Hematopoietic multipotent progenitor cell (in vitro differentiated cells): ENCODE data around the gene AKNA. TPM values are rescaled to one million over a fixed set of nuclear protein-coding genes. Genes with fewer than 3 reads are reported as not detected.
A peak's percentile ranks its signal among the peaks of the same experiment; 100 is the strongest.

Experiments used
- DNase-seq, 3 donors: peaks; one replicate each; pipeline ENCODE4 v3.0.0-alpha.2; 2011 to 2015; ENCODE audit warnings: low read depth in 2 of 3, low spot score in 2 of 3
- total RNA-seq: library from RNA; depleted of rRNA; stranded (reverse); fragments of >200 nt; gene quantifications from one replicate; pipeline ENCODE4 v1.2.3, GENCODE V29; 2012

The AKNA gene, protein sequence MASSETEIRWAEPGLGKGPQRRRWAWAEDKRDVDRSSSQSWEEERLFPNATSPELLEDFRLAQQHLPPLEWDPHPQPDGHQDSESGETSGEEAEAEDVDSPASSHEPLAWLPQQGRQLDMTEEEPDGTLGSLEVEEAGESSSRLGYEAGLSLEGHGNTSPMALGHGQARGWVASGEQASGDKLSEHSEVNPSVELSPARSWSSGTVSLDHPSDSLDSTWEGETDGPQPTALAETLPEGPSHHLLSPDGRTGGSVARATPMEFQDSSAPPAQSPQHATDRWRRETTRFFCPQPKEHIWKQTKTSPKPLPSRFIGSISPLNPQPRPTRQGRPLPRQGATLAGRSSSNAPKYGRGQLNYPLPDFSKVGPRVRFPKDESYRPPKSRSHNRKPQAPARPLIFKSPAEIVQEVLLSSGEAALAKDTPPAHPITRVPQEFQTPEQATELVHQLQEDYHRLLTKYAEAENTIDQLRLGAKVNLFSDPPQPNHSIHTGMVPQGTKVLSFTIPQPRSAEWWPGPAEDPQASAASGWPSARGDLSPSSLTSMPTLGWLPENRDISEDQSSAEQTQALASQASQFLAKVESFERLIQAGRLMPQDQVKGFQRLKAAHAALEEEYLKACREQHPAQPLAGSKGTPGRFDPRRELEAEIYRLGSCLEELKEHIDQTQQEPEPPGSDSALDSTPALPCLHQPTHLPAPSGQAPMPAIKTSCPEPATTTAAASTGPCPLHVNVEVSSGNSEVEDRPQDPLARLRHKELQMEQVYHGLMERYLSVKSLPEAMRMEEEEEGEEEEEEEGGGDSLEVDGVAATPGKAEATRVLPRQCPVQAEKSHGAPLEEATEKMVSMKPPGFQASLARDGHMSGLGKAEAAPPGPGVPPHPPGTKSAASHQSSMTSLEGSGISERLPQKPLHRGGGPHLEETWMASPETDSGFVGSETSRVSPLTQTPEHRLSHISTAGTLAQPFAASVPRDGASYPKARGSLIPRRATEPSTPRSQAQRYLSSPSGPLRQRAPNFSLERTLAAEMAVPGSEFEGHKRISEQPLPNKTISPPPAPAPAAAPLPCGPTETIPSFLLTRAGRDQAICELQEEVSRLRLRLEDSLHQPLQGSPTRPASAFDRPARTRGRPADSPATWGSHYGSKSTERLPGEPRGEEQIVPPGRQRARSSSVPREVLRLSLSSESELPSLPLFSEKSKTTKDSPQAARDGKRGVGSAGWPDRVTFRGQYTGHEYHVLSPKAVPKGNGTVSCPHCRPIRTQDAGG (N-terminal part only)
- total RNA-seq, result 96.9 TPM

DNA sequence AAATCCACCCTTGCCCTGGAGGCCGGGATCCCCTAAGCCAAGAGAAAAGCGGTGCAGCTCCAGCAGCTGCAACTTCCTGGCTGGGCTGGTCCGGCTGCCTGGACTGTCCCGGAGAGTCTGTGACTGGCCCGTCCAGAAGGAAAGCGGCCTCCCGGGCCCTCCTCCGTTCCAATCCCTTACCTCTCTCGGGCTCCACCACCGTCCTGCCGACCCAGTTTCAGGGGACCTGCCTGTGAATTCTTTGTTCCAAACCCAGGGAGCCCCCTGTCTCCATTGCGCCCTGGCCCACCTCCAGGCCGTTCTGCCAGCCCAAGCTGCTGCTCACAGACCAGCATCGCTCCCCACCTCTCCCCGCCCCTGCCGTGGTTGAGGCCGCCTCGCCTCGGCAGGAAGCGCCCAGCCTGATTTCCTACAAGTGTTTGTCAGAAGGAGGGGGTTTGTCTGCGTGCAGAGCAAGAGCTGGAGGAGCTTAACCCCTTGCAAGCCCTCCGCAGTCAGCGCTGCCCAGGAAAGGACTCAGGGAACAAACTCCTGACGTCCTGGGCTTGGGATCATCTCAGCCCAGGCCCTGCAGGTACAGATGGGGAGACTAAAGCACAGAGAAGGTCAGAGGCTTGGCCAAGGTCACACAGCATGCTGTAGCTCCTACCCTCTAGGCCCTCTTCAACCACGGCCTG lies at the start of gene AKNA:
Gene AKNA, minus strand, starts transcription at position 303 of the 677 bp plus-strand sequence. CDS start 6,649 bp downstream, outside the sequence.
- peak; percentile 54 to 87 (median 77) for DNase-seq

DNA sequence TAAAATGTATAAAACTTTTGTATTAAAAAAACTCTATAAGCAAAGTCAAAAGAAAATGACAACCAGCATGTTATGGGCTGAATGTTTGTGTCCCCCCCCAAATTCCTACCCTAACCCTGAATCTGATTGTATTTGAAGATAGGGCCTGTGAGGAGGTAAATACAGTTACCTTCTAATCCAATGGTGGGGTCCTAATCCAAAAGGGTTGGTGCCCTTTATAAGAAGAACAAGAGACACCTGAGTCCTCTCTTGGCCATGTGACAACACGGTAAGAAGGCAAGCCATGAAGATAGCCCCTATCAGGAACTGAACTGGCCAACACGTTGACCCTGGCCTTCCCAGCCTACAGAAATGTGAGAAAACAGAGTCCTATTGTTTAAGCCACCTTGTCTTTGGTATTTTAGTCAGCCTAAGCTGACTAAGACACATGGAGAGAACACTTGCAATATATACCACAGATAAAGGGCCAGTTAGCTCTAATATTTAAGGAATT lies 49.7 kb upstream of the AKNA start:
- no peak for DNase-seq

DNA sequence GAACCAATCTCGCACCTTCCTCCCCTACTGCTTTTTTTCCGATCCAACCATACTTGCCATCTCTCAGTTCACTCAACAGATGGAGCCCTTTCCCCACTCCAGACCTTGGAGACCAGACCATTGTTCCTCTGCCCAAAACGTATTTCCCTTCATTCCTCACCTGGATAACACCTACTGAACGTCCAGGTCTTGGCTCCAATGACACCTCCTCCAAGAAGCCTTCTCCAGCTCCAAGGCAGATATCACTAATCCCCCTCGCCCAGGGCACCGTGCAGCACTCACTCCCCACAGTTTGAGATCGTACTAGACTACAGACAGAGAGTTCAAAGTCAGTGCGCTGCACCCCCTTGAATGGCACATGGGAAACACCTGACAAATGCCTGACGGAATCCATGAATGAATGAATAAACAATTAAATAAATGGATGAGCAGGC lies 47.1 kb upstream of the AKNA start:
- DNase-seq, result peak in 2 of 3 donors; percentile 43 to 72

DNA sequence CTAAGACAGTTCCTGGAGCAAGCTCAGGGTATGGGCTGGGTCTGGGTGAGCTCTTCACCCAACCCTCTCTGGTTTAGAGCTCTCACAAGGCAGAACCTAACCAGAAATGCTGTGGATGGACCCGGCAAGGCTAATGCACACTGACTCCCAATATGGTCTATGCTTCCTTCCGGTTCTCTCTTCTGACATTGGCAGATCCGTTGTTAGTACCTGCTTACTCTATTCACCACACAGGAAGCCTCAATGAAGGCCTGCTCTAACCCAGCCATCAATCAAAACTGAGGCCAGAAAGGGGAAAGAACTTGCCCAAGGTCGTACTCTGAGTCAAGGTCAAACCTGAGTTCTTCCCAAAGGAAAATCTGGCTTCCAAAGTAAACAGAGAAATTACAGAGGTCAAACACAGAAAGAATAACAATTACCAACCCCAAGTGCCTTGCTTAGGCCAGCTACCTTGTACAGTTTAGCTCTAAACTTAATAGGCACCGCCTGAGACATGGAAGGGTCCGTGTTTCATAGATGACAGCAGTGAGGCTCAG lies 46.0 kb upstream of the AKNA start:
- DNase-seq, result no peak

DNA sequence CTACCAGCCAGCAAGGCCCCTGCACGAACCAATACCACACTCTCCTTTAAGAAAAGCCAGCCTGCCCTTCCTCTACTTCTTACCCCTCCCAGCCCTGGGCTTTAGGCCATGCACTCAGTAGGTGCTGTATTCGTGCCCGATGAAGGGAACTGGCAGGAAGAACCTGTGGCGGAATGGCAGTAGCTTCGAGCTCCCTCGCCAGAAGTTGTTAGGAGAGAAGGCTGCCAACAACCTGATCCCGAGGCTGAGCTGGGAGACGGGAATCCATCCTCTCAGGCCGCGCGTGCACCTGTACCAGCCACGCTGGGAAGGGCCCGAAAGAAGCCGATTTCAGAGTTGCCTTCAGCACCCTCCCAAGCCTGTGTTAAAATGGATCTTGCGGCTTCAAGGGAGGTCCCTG lies 45.3 kb upstream of the AKNA start:
- DNase-seq, result no peak

DNA sequence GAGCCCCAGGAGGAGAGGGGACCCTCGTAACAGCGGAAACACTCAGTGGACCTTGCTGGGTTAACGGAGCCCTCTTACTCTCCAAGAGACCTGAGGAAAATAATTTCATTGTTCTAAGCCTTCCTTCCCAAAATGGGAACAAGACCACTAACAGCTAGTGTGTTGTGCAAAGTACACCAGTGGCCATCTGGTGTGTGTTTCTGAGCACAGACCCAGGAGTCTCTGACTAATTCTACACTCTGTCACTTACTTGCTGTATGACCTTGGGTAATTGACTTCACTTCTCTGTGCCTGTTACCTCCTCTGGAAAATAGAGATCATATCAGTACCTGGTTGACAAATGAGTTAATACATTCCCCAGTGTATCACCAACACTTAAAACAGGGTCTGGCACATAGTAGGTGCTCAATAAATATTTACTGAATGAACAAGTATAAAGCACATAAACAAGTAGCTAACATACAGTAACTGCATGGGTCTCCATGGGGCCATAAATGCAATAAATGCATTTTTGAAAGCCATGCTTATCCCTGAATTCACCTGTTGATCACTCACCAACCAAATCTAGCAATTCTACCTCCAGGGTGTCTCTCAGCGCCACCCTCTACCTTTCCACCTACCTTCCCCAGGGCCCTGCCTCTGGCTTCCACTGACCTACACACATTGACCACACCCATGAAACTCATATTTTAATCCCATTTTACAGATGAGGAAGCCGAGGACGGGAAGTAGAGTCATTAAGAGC lies 44.7 kb upstream of the AKNA start:
- DNase-seq, result no peak

DNA sequence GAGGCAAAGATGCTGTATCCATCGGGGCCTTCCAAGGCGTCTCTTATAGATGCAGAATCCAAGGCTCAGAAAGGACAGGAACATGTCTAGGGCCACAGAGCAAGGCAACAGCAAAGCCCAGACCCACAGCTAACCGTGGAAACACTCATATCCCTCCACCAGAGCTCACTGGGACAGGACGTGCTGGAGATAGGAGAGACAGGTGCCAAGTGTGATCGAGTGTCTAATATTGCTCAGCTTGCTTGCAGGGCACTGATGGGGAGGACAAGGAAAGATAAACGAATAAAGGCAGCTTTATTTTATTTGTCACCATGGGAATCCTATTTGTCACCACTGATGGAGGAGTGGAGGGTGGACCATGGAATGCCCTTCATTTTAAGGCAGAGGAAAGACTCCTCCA lies 44.0 kb upstream of the AKNA start:
- DNase-seq, result no peak

DNA sequence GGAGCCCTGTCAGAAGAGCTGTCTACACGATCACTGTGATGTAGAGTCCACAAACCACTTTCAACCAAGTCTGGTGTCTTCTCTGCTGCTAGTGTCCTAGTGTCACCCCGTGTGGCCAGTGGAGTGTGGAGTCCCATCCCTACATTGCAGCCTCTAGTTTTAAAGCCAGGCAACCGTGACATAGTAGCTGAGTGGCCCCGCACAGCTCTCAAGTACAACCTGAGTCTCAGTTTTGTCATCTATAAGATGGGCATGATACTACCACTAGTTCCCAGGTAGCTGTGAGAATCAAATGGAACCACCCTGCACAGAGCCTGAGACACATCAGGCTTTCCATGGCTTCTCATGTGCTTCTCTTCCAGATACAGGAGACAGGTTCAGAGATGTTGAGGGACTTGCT lies 43.2 kb upstream of the AKNA start:
- no peak for DNase-seq

DNA sequence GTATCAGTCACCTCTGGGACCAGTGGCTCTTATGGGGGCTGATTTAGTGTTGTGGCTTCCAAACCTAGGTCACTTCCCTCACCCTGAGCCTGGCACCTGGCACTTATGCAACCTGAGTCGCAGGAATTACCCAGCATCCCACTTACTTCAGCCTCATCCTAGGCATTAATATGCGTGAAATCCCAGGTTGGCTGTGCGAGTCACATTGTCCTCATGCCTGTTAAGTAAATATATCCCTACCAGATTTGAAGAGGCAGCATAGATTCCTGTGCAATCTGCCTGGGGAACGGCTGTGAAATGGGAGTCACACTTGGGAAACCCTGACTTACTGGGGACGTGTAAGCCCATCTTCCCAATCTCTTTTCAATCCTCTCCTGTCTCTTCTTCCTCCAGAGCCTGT lies 42.7 kb upstream of the AKNA start:
- no peak for DNase-seq

DNA sequence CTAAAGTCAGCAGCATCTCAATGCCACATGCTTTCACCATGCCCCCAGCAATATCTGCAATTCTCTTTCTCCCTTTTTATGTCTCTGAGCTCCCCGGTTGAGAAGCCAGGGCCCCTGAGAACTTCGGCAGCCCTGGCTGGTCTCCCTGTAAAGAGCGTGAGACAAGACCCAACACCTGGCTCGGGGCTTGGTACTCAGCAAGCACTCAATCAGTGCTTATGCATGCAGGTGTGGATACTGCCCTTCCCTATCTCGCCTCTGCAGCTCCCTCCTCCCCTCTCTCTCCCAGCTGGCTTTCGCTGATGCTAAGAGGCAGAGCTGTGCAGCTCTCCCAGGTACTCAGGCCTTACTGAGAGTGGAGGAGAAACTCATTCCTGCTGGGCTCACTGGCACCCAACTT lies 41.7 kb upstream of the AKNA start:
- DNase-seq, result no peak

DNA sequence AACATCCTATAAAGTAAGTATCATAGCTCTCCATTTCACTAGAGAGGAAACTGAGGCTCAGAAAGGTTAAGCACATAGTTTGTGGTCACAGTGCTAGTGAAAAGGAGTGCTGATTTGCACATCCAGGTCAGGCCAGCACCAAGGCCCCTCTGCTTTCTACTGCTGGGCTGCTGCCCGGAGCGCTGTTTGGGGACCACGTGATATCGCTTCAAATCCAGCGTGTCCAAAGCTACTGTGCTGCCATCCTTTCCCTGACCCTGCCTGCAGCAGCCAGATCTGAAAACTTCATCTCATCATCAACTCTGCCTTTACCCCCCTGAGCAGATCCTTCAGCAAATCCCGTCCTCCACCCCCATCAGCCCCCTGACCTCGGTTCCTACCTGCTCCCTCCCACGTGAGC lies 40.7 kb upstream of the AKNA start:
- no peak for DNase-seq

DNA sequence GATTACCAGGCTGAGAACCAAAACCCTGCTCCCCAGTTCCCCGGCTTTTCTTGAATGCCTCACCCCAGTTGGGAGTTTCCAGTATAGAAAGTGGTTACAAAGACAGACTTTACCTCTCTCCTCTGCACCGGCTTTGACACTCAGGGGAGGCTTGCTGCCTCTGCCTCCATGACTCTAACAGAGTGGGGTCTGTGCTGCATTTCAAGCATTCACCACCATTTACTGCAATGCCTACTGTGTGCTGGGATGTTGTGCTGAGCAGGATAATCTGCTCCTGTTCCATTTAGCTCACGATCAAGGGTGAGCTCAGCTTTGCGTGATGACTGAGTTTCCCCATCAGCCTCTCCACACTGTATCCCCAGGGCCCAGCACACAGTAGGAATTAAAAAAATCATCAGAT lies 39.9 kb upstream of the AKNA start:
- no peak for DNase-seq

DNA sequence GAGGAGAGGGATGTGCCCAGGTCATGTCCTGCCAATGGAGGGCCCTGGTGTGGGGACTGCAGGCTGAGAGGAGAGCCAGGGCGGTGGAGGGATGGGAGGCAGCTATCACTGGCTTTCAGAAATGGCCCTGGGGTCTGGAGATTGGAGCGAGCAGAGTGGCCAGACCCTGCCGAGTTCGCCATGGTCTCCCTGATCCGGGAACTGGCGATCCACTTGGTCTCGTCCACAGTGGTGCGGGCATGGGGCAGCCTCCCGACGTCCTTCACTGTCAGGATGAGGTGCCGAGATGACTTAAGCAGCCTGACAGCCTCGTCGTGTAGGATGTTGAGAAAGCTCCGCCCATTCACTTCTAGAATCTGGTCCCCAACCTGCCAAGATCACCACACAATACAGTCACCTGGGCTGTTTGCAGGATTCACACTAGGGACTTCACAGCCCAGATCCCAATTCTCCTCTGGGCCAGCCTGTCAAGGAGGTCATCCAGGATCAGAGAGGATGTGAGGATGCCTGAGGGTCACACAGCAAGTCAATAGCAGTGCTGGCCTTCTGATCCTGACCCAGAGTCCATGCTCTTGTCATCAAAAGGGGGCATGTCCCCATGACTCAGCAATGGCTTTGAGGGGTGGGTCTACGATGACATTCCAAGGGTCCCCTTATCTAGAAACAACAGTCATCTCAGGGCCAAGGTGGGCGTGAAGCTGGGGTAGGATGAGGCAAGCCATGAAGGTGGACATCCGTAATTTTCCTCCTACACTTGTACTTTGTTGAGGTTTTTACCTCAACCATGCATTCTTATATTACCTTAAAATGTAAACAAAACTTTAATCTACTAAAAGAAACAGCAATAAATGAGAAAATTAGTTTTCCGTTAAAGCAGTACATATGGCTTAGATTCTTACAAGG lies 38.5 kb upstream of the AKNA start:
- no peak for DNase-seq

DNA sequence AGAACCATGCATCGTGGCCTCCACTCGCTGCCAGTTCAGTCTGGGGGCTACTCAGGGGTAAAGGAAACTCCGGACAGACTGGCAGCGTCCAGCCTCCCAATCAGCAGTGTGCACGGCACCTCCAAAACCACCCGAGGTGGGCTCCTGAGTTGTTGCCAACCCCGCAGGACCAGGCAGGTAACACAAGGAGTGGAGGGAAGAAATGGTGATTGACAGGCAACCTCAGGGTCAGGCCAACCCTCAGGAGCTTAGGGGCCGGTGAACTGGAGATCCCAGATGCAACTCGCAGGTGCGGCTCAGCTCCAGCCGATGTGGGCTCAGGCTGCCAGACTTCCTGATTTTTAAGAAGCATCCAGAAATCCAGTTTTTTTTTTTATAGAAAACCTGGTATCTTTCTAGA lies 37.3 kb upstream of the AKNA start:
- DNase-seq, result no peak

DNA sequence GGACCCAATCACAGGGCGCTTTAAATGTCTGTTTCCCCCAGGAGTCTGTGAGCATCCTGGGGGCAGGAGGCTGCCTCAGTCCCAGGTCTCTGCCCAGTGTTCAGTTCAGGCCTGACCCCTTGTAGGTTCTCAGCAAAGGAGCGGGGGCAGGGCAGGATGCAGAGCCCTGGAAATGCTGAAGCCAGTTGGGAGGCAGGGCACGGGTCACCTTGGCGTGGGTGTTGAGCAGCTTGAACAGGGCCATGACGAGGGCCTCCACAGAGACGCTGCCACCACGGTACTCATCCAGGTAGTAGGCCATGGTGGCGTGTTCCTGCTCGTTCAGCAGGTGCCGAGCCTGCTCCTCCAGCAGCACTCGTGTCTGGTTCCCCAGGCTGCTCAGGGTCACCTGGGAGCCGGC lies 36.3 kb upstream of the AKNA start:
- no peak for DNase-seq

DNA sequence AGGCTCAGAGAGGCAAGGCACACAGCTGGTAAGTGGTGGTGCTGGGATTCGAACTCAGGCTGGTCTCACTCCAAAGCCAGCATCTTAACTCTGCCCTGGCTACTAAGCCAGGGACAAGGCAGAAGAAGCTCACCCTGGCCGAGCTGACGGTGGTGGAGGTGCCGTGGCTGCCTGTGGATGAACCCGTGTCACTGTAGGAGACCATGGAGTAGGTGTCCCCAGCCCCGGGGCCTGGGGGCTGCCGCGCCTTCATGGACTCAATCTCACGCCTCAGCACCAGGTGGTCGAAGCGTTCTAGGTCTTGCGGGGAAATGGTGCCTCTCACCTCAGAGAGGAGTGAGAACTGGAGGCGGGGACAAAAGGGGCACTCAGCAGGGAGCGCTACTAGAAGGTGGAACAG lies 35.4 kb upstream of the AKNA start:
- no peak for DNase-seq

DNA sequence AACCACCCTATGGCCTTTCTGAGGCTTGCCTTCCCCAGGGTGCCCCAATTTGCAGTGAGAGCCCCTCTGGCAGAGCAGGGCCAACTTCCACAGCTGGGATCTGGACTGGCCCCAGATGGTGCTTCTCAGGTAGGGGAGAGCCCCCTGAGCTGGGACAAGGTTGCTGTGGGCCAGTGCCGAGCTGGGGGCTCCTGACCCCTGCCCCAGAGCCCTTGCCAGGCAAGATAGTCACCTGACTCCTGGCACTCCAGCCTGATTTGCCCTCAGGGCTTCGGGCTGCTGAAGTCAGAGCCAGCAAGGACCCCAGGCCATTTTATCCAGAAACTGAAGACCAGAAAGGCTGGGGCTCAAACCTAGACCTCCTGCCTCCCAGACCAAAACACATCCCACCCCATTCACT lies 33.4 kb upstream of the AKNA start:
- DNase-seq, result no peak

DNA sequence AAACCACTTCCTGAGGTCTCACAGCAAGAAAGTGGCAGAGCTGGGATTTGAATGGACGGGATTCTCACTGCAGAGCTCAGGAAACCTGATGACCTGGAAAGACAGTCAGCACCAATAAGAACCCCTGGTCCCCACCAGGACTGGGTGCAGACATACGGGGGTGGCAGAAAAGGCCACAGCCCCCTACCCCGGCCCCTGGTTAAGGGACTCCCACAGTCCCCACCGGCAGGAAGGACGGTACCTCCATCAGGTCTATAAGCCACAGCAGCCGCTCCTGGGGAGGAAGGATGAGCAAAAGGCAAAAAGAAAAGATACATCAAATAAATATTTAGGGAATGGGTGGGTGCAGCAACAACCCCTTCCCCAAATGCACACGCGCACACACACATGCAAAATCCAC lies 32.0 kb upstream of the AKNA start:
- no peak for DNase-seq
